Caco-2 (cell line): ENCODE results near the gene OSBPL10. TPM values are rescaled to one million over a fixed set of nuclear protein-coding genes. Genes with fewer than 3 reads are reported as not detected.

Experiments used
- BruUV-seq: library from RNA; stranded (reverse); fragments of 400-500 nt; replicated peaks from 2 replicates; lab custom pipeline; 2021; lab: Mats Ljungman, UMichigan
- CTCF ChIA-PET: fragments of 300-600 bp; sonication (Branson Sonifier 250); formaldehyde crosslinking; loops from one replicate; lab custom pipeline; 2022; ENCODE audit warnings: antibody characterized with exemption; lab: Charles Lee
- POLR2A ChIA-PET: fragments of 300-600 bp; sonication (Branson Sonifier 250); formaldehyde crosslinking; loops from one replicate; lab custom pipeline; 2022; ENCODE audit warnings: antibody characterized with exemption; lab: Charles Lee
- DNase-seq, 2 experiments: peaks; one replicate each; pipeline versions ENCODE4 v3.0.0 to v3.0.0-alpha.2; 2020 to 2022
- H3K27me3 ChIP-seq: replicated peaks from 2 replicates; pipeline ENCODE4 v1.6.0; 2011; ENCODE audit warnings: low read length; ENCODE audit not compliant: control insufficient read depth, insufficient read depth
- H3K36me3 ChIP-seq: 2 replicates; pipeline ENCODE4 v1.5.1; 2011; ENCODE audit warnings: low read length; ENCODE audit not compliant: control insufficient read depth, insufficient read depth
- H3K4me1 ChIP-seq: fragments of 250-450 bp; sonication (Bioruptor Pico); 2 replicates; pipeline ENCODE4 v1.5.1; 2020; ENCODE audit warnings: mild to moderate bottlenecking
- H3K4me3 ChIP-seq: 2 replicates; pipeline ENCODE4 v1.5.1; 2011; ENCODE audit warnings: low read depth, mild to moderate bottlenecking, control low read depth, low read length
- H3K9me3 ChIP-seq: fragments of 250-450 bp; sonication (Bioruptor Pico); 2 replicates; pipeline ENCODE4 v1.5.1; 2020; ENCODE audit warnings: mild to moderate bottlenecking, moderate library complexity
- H3K27ac Mint-ChIP-seq: one replicate; pipeline ENCODE4 v1.8.0; 2022; ENCODE audit warnings: mixed read lengths; ENCODE audit not compliant: unreplicated experiment
- H3K27me3 Mint-ChIP-seq: one replicate; pipeline ENCODE4 v1.8.0; 2022; ENCODE audit warnings: mixed read lengths; ENCODE audit not compliant: insufficient read depth, unreplicated experiment
- H3K36me3 Mint-ChIP-seq: one replicate; pipeline ENCODE4 v1.8.0; 2022; ENCODE audit warnings: mild to moderate bottlenecking, mixed read lengths; ENCODE audit not compliant: insufficient read depth, unreplicated experiment
- H3K4me1 Mint-ChIP-seq: one replicate; pipeline ENCODE4 v1.8.0; 2022; ENCODE audit warnings: low read depth, mixed read lengths; ENCODE audit not compliant: unreplicated experiment
- H3K4me3 Mint-ChIP-seq: one replicate; pipeline ENCODE4 v1.8.0; 2022; ENCODE audit warnings: mild to moderate bottlenecking, moderate library complexity, mixed read lengths; ENCODE audit not compliant: unreplicated experiment
- H3K9me3 Mint-ChIP-seq: one replicate; pipeline ENCODE4 v1.8.0; 2022; ENCODE audit warnings: mixed read lengths; ENCODE audit not compliant: unreplicated experiment
- intact Hi-C: fragments of 100-400 bp; cut with micrococcal nuclease; formaldehyde crosslinking; loops from one replicate; pipeline ENCODE4 v1.10.0; 2022; ENCODE audit not compliant: unreplicated experiment
- total RNA-seq: library from RNA; stranded (reverse); gene quantifications from 2 replicates; pipeline ENCODE4 v1.2.3, GENCODE V29; 2022
- TF ChIP-seq, protein P1 (sequence below), 2 experiments: fragments of 200-600 bp in 1 of 2; IDR thresholded peaks; 1 replicate in 1 of 2; 2 replicates in 1 of 2; pipeline versions ENCODE4 v1.5.1 to v1.8.0; 2011 to 2022; ENCODE audit warnings: antibody characterized with exemption in 1 of 2, control low read depth in 1 of 2, inconsistent platforms in 1 of 2, low read depth in 1 of 2, low read length in 1 of 2, mild to moderate bottlenecking in 1 of 2, moderate library complexity in 1 of 2; ENCODE audit not compliant: insufficient read depth in 1 of 2, severe bottlenecking in 1 of 2, unreplicated experiment in 1 of 2

OSBPL10 gene
- total RNA-seq, 1 experiment from 2014 or later, result 71.2 TPM

GRCh38 chr3:31980530-31981205 lies 394 bp downstream of the OSBPL10 start:
- ChIA-PET CTCF (interaction anchor here (0.7 kb wide), 2 partner anchors 165 to 173 kb away, joined by 4 to 8 read pairs; no protein-coding TSS in a partner anchor), POLR2A (no interaction called here)
- peaks cover 24% of the 10 kb centered on the region for H3K36me3 Mint-ChIP-seq
- Histone ChIP-seq H3K36me3 (no peaks in the 10 kb centered on the region), H3K27me3 (no peaks in the 10 kb centered on the region), H3K4me3 (peak overlapping the region; percentile 62), H3K9me3 (no peaks in the 10 kb centered on the region), H3K4me1 (peaks cover 34% of the 10 kb centered on the region)
- peak overlapping the region; percentile 93 for H3K4me3 Mint-ChIP-seq
- no TSS peak for BruUV-seq
- H3K27ac Mint-ChIP-seq, result no peak overlapping the region
- peaks cover 10% of the 10 kb centered on the region for H3K9me3 Mint-ChIP-seq
- H3K4me1 Mint-ChIP-seq, result peaks cover 31% of the 10 kb centered on the region
- no peaks in the 10 kb centered on the region for H3K27me3 Mint-ChIP-seq
- intact Hi-C loops, result loop anchor here (1.0 kb wide), 3 partner anchors 11 to 57 kb away; no protein-coding TSS in a partner anchor
- peak; percentile 84 to 86 for DNase-seq
- TF ChIP-seq, protein P1, sequence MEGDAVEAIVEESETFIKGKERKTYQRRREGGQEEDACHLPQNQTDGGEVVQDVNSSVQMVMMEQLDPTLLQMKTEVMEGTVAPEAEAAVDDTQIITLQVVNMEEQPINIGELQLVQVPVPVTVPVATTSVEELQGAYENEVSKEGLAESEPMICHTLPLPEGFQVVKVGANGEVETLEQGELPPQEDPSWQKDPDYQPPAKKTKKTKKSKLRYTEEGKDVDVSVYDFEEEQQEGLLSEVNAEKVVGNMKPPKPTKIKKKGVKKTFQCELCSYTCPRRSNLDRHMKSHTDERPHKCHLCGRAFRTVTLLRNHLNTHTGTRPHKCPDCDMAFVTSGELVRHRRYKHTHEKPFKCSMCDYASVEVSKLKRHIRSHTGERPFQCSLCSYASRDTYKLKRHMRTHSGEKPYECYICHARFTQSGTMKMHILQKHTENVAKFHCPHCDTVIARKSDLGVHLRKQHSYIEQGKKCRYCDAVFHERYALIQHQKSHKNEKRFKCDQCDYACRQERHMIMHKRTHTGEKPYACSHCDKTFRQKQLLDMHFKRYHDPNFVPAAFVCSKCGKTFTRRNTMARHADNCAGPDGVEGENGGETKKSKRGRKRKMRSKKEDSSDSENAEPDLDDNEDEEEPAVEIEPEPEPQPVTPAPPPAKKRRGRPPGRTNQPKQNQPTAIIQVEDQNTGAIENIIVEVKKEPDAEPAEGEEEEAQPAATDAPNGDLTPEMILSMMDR (IDR thresholded peaks at IDR 0.05; ENCODE audit: insufficient read depth in 1 of 2, low read depth in 1 of 2, low read length in 1 of 2, severe bottlenecking in 1 of 2, unreplicated experiment in 1 of 2), result peak; percentile 14 to 21

DNA sequence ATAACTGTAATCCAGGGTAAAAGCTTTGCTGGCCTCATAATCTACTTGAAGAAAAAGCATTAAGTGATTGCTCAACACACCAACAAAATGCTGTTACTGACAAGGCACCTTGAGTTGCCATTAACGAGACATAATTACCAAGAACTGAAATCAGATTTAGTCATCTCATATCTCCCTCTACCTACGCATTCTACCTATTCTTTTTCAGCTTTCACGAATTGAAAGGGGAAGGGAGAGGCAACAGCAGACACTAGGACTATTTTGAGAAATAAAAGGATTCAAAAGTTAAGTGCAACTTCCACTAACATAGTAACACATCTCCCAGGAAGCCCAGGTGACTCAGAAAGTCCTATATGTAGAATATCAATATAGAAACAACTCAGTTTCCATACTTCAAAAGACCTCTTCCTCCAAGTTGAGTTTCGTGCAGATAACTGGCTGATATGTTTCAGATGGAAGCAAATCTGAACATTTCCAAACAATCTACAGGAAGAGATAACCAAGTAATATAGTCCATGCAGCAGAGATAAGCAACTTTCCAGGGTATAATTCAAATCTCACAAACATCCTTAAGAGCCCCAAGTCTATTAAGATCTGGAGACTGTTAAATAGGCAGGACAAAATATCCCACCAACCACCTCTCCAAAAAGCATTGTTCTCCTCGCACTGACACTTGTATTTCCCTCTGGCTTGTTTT lies 1.9 kb downstream of the OSBPL10 start:
- CTCF ChIA-PET, result no interaction called here
- H3K27ac Mint-ChIP-seq, result peak overlapping the region; percentile 59

DNA sequence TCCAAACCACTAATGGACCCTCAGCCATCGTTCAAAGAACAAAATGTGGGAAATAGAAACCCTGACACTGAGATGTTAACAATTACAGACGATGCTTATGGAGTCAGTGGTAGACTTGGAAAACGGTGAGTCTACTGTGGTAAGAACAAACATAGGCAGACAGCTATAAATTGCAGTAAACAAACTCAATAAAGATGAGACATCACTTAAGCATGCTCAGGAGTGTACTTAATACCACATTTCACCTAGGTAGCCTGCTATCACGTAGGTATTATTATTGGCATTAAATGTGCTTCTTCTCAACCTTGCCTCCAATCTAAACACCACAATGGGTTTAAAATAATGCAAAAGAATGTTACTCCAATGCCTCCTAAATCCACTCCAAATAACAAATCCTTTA lies 2.5 kb downstream of the OSBPL10 start:
- POLR2A ChIA-PET, result no interaction called here
- DNase-seq, result no peak
- Histone ChIP-seq H3K4me3 (no peak overlapping the region), H3K27me3 (no peaks in the 10 kb centered on the region), H3K9me3 (no peaks in the 10 kb centered on the region), H3K4me1 (peaks cover 49% of the 10 kb centered on the region), H3K36me3 (no peaks in the 10 kb centered on the region)
- Mint-ChIP-seq H3K27me3 (no peaks in the 10 kb centered on the region), H3K4me3 (peak overlapping the region; percentile 93), H3K9me3 (peaks cover 10% of the 10 kb centered on the region), H3K4me1 (peaks cover 52% of the 10 kb centered on the region), H3K27ac (no peak overlapping the region), H3K36me3 (peaks cover 24% of the 10 kb centered on the region)
- intact Hi-C loops, result no loop called here
- CTCF ChIA-PET, result no interaction called here
- BruUV-seq, result no TSS peak
- TF ChIP-seq, protein P1 (IDR thresholded peaks at IDR 0.05; ENCODE audit: insufficient read depth in 1 of 2, low read depth in 1 of 2, low read length in 1 of 2, severe bottlenecking in 1 of 2, unreplicated experiment in 1 of 2), result no peak

More for the DNA sequence above, 1.9 kb downstream of the OSBPL10 start:
- DNase-seq, result no peak
- BruUV-seq, result no TSS peak
- Mint-ChIP-seq H3K36me3 (peaks cover 24% of the 10 kb centered on the region), H3K4me3 (peak overlapping the region; percentile 93), H3K9me3 (peaks cover 10% of the 10 kb centered on the region), H3K27me3 (no peaks in the 10 kb centered on the region), H3K4me1 (peaks cover 46% of the 10 kb centered on the region)
- intact Hi-C loops, result no loop called here
- TF ChIP-seq, protein P1 (IDR thresholded peaks at IDR 0.05; ENCODE audit: insufficient read depth in 1 of 2, low read depth in 1 of 2, low read length in 1 of 2, severe bottlenecking in 1 of 2, unreplicated experiment in 1 of 2), result no peak
- peak overlapping the region; percentile 62 for H3K4me3 ChIP-seq
- no peaks in the 10 kb centered on the region for H3K27me3 ChIP-seq
- H3K9me3 ChIP-seq, result no peaks in the 10 kb centered on the region
- peaks cover 43% of the 10 kb centered on the region for H3K4me1 ChIP-seq
- H3K36me3 ChIP-seq, result no peaks in the 10 kb centered on the region
- POLR2A ChIA-PET, result no interaction called here
